Measurements from ENCODE around the gene INF2. TPM values are rescaled to one million over a fixed set of nuclear protein-coding genes. Genes with fewer than 3 reads are reported as not detected.
A peak's percentile ranks its signal among the peaks of the same experiment; 100 is the strongest.

The INF2 gene
- total RNA-seq, 1 experiment from 2014 or later = 70.9 TPM

GRCh38 chr14:104766863-104767633 lies 77.6 kb downstream of the INF2 start:
- CTCF ChIA-PET = no interaction called here
- no peak overlapping the region for H3K27ac ChIP-seq (ENCODE audit: low read depth, low read length, poor library complexity, severe bottlenecking)

GRCh38 chr14:104767634-104767918 lies 78.2 kb downstream of the INF2 start:
- H3K4me1 ChIP-seq (ENCODE audit: insufficient read depth, low read length, poor library complexity, severe bottlenecking) = peaks cover 5% of the 10 kb centered on the region
- no TSS peak for BruUV-seq (replicated peaks)
- H3K4me3 ChIP-seq (ENCODE audit: low read depth, low read length, poor library complexity, severe bottlenecking) = no peak overlapping the region
- ChIA-PET CTCF (no interaction called here), POLR2A (ENCODE audit: low non-redundant PET) (no interaction called here)
- no peaks in the 10 kb centered on the region for H3K27me3 ChIP-seq (replicated peaks; ENCODE audit: insufficient read depth, low read depth, low read length, poor library complexity)
- no peak overlapping the region for H3K27ac ChIP-seq (ENCODE audit: low read depth, low read length, poor library complexity, severe bottlenecking)
- intact Hi-C loops (cut with micrococcal nuclease; ENCODE audit: unreplicated experiment) = loop anchor here (5.0 kb wide), 1 partner anchor 280 kb away; no protein-coding TSS in a partner anchor
- TF ChIP-seq CTCF (conservative IDR thresholded peaks at IDR 0.05; ENCODE audit: low read depth, low read length) (no peak), EZH2 (IDR thresholded peaks at IDR 0.05; ENCODE audit: borderline replicate concordance, low read depth, low read length, poor library complexity, severe bottlenecking) (no peak)
- peaks cover 29% of the 10 kb centered on the region for H3K36me3 ChIP-seq (ENCODE audit: insufficient read depth, low read length, poor library complexity, severe bottlenecking)
- H3K9me3 ChIP-seq (ENCODE audit: low read depth, low read length, poor library complexity, severe bottlenecking) = no peaks in the 10 kb centered on the region
- DNase-seq (ENCODE audit: low spot score) = no peak

More at GRCh38 chr14:104766863-104767633, 77.6 kb downstream of the INF2 start:
- Histone ChIP-seq H3K36me3 (ENCODE audit: insufficient read depth, low read length, poor library complexity, severe bottlenecking) (peaks cover 26% of the 10 kb centered on the region), H3K9me3 (ENCODE audit: low read depth, low read length, poor library complexity, severe bottlenecking) (no peaks in the 10 kb centered on the region), H3K4me1 (ENCODE audit: insufficient read depth, low read length, poor library complexity, severe bottlenecking) (peaks cover 5% of the 10 kb centered on the region), H3K4me3 (ENCODE audit: low read depth, low read length, poor library complexity, severe bottlenecking) (no peak overlapping the region), H3K27me3 (replicated peaks; ENCODE audit: insufficient read depth, low read depth, low read length, poor library complexity) (no peaks in the 10 kb centered on the region)
- POLR2A ChIA-PET (ENCODE audit: low non-redundant PET) = no interaction called here
- TF ChIP-seq CTCF (conservative IDR thresholded peaks at IDR 0.05; ENCODE audit: low read depth, low read length) = no peak
- TF ChIP-seq EZH2 (IDR thresholded peaks at IDR 0.05; ENCODE audit: borderline replicate concordance, low read depth, low read length, poor library complexity, severe bottlenecking) = no peak
- no peak for DNase-seq (ENCODE audit: low spot score)
- BruUV-seq (replicated peaks) = no TSS peak
- intact Hi-C loops (cut with micrococcal nuclease; ENCODE audit: unreplicated experiment) = loop anchor here (5.0 kb wide), 1 partner anchor 280 kb away; no protein-coding TSS in a partner anchor

- TF ChIP-seq EZH2 (IDR thresholded peaks at IDR 0.05; ENCODE audit: borderline replicate concordance, low read depth, low read length, poor library complexity, severe bottlenecking) (no peak), CTCF (conservative IDR thresholded peaks at IDR 0.05; ENCODE audit: low read depth, low read length) (peak; percentile 86)
- intact Hi-C loops (cut with micrococcal nuclease; ENCODE audit: unreplicated experiment) = loop anchor here (2.0 to 5.0 kb wide), 2 partner anchors 58 to 279 kb away; no protein-coding TSS in a partner anchor
- peak; percentile 87 for DNase-seq (ENCODE audit: low spot score)
- peaks cover 5% of the 10 kb centered on the region for H3K4me1 ChIP-seq (ENCODE audit: insufficient read depth, low read length, poor library complexity, severe bottlenecking)
- H3K27ac ChIP-seq (ENCODE audit: low read depth, low read length, poor library complexity, severe bottlenecking) = peak overlapping the region; percentile 40
- no TSS peak for BruUV-seq (replicated peaks)
- H3K36me3 ChIP-seq (ENCODE audit: insufficient read depth, low read length, poor library complexity, severe bottlenecking) = peaks cover 37% of the 10 kb centered on the region
- H3K27me3 ChIP-seq (replicated peaks; ENCODE audit: insufficient read depth, low read depth, low read length, poor library complexity) = no peaks in the 10 kb centered on the region
- ChIA-PET POLR2A (ENCODE audit: low non-redundant PET) (no interaction called here), CTCF (interaction anchor here (0.6 to 1.4 kb wide), 9 partner anchors 9 to 96 kb away, joined by 3 to 4 read pairs (median 3); partner anchors contain the start of genes CEP170B and SIVA1)
- H3K4me3 ChIP-seq (ENCODE audit: low read depth, low read length, poor library complexity, severe bottlenecking) = no peak overlapping the region
- no peaks in the 10 kb centered on the region for H3K9me3 ChIP-seq (ENCODE audit: low read depth, low read length, poor library complexity, severe bottlenecking)
These were observed 79.3 kb downstream of the INF2 start for GRCh38 chr14:104768437-104769323.
